GM12864 (cell line): Measurements from ENCODE around the gene TNNI3K.

Experiments used
- DNase-seq: peaks from one replicate; pipeline ENCODE4 v3.0.0-alpha.2; 2011; ENCODE audit warnings: low read depth
- H3K4me3 ChIP-seq: 2 replicates; pipeline ENCODE4 v1.5.1; 2011; ENCODE audit warnings: mild to moderate bottlenecking, low read depth, low read length, control low read depth
- CTCF ChIP-seq: IDR thresholded peaks from 2 replicates; pipeline ENCODE4 v1.5.1; 2011; ENCODE audit warnings: low read depth, mild to moderate bottlenecking, moderate library complexity, low read length, control low read depth, inconsistent platforms; ENCODE audit errors: missing control alignments

The TNNI3K gene

GRCh38 chr1:74548961-74549750, 314.0 kb downstream of the TNNI3K start:
- no peak for TF ChIP-seq CTCF
- DNase-seq, result no peak
- H3K4me3 ChIP-seq, result no peak overlapping the region

DNA sequence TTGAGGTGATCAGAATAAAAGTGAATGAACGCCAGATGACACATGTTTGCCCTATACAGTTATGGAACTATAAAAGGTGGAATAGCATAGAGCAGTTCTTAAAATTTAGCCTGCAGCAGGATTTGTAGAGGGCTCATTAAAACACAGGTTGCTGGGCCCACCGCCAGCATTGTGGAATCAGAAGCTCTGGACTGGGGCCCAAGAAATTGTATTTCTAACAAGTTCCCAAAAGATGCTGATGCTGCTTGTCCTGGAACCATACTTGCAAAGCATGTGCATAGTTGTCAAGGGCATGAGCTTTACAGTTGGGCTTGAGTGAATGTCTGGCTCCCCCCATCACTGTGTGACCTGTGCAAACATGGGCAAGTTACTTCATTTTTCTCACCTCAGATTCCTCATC, 314.7 kb downstream of the TNNI3K start:
- TF ChIP-seq CTCF, result no peak
- DNase-seq, result no peak

GRCh38 chr1:74570797-74571492, 335.8 kb downstream of the TNNI3K start:
- no peak for TF ChIP-seq CTCF
- H3K4me3 ChIP-seq, result no peak overlapping the region
- DNase-seq, result no peak

More for the DNA sequence above, 314.7 kb downstream of the TNNI3K start:
- H3K4me3 ChIP-seq, result no peak overlapping the region

GRCh38 chr1:74571493-74571800, 336.3 kb downstream of the TNNI3K start:
- DNase-seq, result no peak
- TF ChIP-seq CTCF, result no peak
- no peak overlapping the region for H3K4me3 ChIP-seq

DNA sequence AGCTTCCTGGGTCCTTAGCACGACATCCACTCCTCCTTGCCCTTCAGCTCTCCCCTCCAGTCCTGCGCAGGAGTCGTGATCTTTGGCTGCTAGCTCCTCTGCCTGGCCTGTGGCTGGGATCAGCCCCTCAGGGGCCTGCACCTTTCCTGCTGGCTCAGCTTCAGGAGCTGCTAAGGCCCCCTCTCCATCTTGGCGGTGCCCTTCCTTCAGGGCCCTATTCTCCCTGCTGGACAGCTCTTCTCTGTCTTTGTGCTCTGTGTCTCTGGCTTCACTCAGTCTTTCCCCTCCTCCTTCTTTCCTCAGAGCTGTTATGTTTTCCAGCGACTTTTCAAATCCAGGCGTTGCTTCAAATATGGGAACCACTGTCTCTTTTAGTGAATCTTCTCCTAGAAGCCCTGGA, 336.7 kb downstream of the TNNI3K start:
- H3K4me3 ChIP-seq, result no peak overlapping the region
- DNase-seq, result no peak
- TF ChIP-seq CTCF, result no peak

- no peak for TF ChIP-seq CTCF
- DNase-seq, result no peak
- no peak overlapping the region for H3K4me3 ChIP-seq
Measured at GRCh38 chr1:74578101-74578500, 342.9 kb downstream of the TNNI3K start.
